Activated T-helper 1 cell treated with Interleukin-2 at 50 U/mL for 16 hours (primary cell): ENCODE results near the gene PHC1.

Experiments
- DNase-seq: peaks from one replicate; pipeline ENCODE4 v3.0.0-alpha.2; 2020; ENCODE audit warnings: low read depth

Gene PHC1

GRCh38 chr12:8950221-8950527 is 35.9 kb downstream of the PHC1 start:
- DNase-seq: no peak

GRCh38 chr12:8950702-8951478 is 36.6 kb downstream of the PHC1 start:
- DNase-seq: no peak

GRCh38 chr12:8951744-8952143 is 37.4 kb downstream of the PHC1 start:
- DNase-seq: no peak

GRCh38 chr12:8953773-8954402 is 39.6 kb downstream of the PHC1 start:
- DNase-seq: peak; percentile 38

- DNase-seq: no peak
These were observed 41.8 kb downstream of the PHC1 start for GRCh38 chr12:8956073-8956472.

GRCh38 chr12:8956772-8957171 is 42.5 kb downstream of the PHC1 start:
- no peak for DNase-seq

- no peak for DNase-seq
These were observed 43.3 kb downstream of the PHC1 start for GRCh38 chr12:8957561-8957960.

- DNase-seq: no peak
These were observed 43.8 kb downstream of the PHC1 start for GRCh38 chr12:8958066-8958465.

- no peak for DNase-seq
These were observed 45.9 kb downstream of the PHC1 start for GRCh38 chr12:8960176-8960575.

- DNase-seq: no peak
These were observed 54.5 kb downstream of the PHC1 start for GRCh38 chr12:8968761-8969160.

GRCh38 chr12:8969861-8970411 is 55.6 kb downstream of the PHC1 start:
- no peak for DNase-seq

GRCh38 chr12:8970432-8970831 is 56.1 kb downstream of the PHC1 start:
- no peak for DNase-seq

- no peak for DNase-seq
These were observed 65.8 kb downstream of the PHC1 start for GRCh38 chr12:8980137-8980536.

- no peak for DNase-seq
These were observed 71.0 kb downstream of the PHC1 start for GRCh38 chr12:8985213-8985754.

- no peak for DNase-seq
These were observed 72.9 kb downstream of the PHC1 start for GRCh38 chr12:8987163-8987562.

GRCh38 chr12:8987685-8988084 is 73.4 kb downstream of the PHC1 start:
- DNase-seq: no peak

- DNase-seq: no peak
These were observed 75.1 kb downstream of the PHC1 start, which contains the start of gene KLRG1 for GRCh38 chr12:8989413-8989812. Gene KLRG1 (plus strand): TSS chr12:8989546. CDS start chr12:8989636, 90 bp downstream.
